Left renal cortex interstitium (tissue), 4 donors: ENCODE results near the gene PSMD12. TPM values are rescaled to one million over a fixed set of nuclear protein-coding genes. Genes with fewer than 3 reads are reported as not detected.
"Not testable (repeated sequence)": the region's sequence is repeated elsewhere in the genome, so short reads cannot be mapped to it uniquely, and the experiment has no call there.

Experiments
- DNase-seq, 4 donors: peaks; one replicate each; pipeline ENCODE4 v3.0.0-alpha.2; 2013; ENCODE audit warnings: low read depth in 4 of 4, low spot score in 2 of 4, missing footprints in 1 of 4
- polyA plus RNA-seq, 4 donors: library from polyadenylated mRNA; unstranded; fragments of 120-200 nt; gene quantifications; one replicate each; pipeline ENCODE4 v1.2.1, GENCODE V29; 2013; ENCODE audit not compliant: insufficient read length in 4 of 4

The PSMD12 gene
- polyA plus RNA-seq, 4 donors = 37.4 to 51.5 (median 44.2) TPM

- not testable (repeated sequence) for DNase-seq
Observed at GRCh38 chr17:67388536-67388935, 22.2 kb upstream of the PSMD12 start.

- DNase-seq = peak in 1 of 4 donors; percentile 19
Observed at GRCh38 chr17:67386965-67387551, 20.7 kb upstream of the PSMD12 start.

GRCh38 chr17:67385122-67385988 is 19.0 kb upstream of the PSMD12 start:
- no peak for DNase-seq

GRCh38 chr17:67381929-67382257 is 15.5 kb upstream of the PSMD12 start:
- no peak for DNase-seq

- DNase-seq = no peak
Observed at GRCh38 chr17:67379251-67379630, 12.9 kb upstream of the PSMD12 start.

GRCh38 chr17:67378454-67379250 is 12.3 kb upstream of the PSMD12 start:
- DNase-seq = peak in 3 of 4 donors; percentile 52 to 68 (median 53)

- DNase-seq = peak in 3 of 4 donors; percentile 41 to 54 (median 44)
Observed at GRCh38 chr17:67377488-67378453, 11.4 kb upstream of the PSMD12 start.

GRCh38 chr17:67376737-67377487 is 10.5 kb upstream of the PSMD12 start, which contains the start of gene PITPNC1:
TSS of gene PITPNC1 (plus strand) at chr17:67377281.
- DNase-seq = peak in 3 of 4 donors; percentile 52 to 82 (median 76)

- DNase-seq = no peak
Observed at GRCh38 chr17:67376415-67376736, 10.0 kb upstream of the PSMD12 start.

- no peak for DNase-seq
Observed at GRCh38 chr17:67375716-67376115, 9.3 kb upstream of the PSMD12 start.

- no peak for DNase-seq
Observed at GRCh38 chr17:67375054-67375427, 8.7 kb upstream of the PSMD12 start.

- peak in 1 of 4 donors; percentile 70 for DNase-seq
Observed at GRCh38 chr17:67374329-67375053, 8.1 kb upstream of the PSMD12 start.

- DNase-seq = no peak
Observed at GRCh38 chr17:67372751-67373150, 6.4 kb upstream of the PSMD12 start.

GRCh38 chr17:67369676-67370075 is 3.3 kb upstream of the PSMD12 start:
- no peak for DNase-seq

- DNase-seq = no peak
Observed at GRCh38 chr17:67365738-67366192, 612 bp downstream of the PSMD12 start.

- no peak for DNase-seq
Observed at GRCh38 chr17:67364847-67365737, 1.3 kb downstream of the PSMD12 start.

- DNase-seq = no peak
Observed at GRCh38 chr17:67362173-67362572, 4.2 kb downstream of the PSMD12 start.

- no peak for DNase-seq
Observed at GRCh38 chr17:67360880-67361279, 5.5 kb downstream of the PSMD12 start.
